Hippocampal formation (tissue), 2 donors: ENCODE results near the gene VPS16.
"Not testable (repeated sequence)": the region's sequence is repeated elsewhere in the genome, so short reads cannot be mapped to it uniquely, and the experiment has no call there.

Experiments
- DNase-seq, 2 donors: peaks; one replicate each; lab custom pipeline; 2025; lab: John Stamatoyannopoulos, UW

The VPS16 gene

GRCh38 chr20:2869381-2869780 is 28.8 kb downstream of the VPS16 start:
- DNase-seq: no peak

- DNase-seq: no peak
Observed at GRCh38 chr20:2871111-2871465, 30.5 kb downstream of the VPS16 start.

GRCh38 chr20:2871661-2872458 is 31.3 kb downstream of the VPS16 start:
- no peak for DNase-seq

- peak; percentile 52 for DNase-seq
Observed at GRCh38 chr20:2872459-2873009, 32.0 kb downstream of the VPS16 start.

- DNase-seq: peak; percentile 88 to 91
Observed at GRCh38 chr20:2873010-2873746, 32.6 kb downstream of the VPS16 start, which contains the start of gene PTPRA. Gene PTPRA (plus strand): TSS chr20:2873481. CDS start chr20:2964278, 90,797 bp downstream.

- DNase-seq: no peak
Observed at GRCh38 chr20:2873747-2874041, 33.1 kb downstream of the VPS16 start.

GRCh38 chr20:2874456-2874855 is 33.9 kb downstream of the VPS16 start:
- DNase-seq: no peak

GRCh38 chr20:2875690-2876203 is 35.2 kb downstream of the VPS16 start:
- DNase-seq: no peak

GRCh38 chr20:2878515-2878914 is 38.0 kb downstream of the VPS16 start:
- no peak for DNase-seq

GRCh38 chr20:2879146-2879545 is 38.6 kb downstream of the VPS16 start:
- DNase-seq: peak in 1 of 2 donors; percentile 58

- DNase-seq: no peak
Observed at GRCh38 chr20:2880650-2881049, 40.1 kb downstream of the VPS16 start.

GRCh38 chr20:2883726-2884637 is 43.4 kb downstream of the VPS16 start:
- DNase-seq: no peak

- no peak for DNase-seq
Observed at GRCh38 chr20:2887715-2888114, 47.2 kb downstream of the VPS16 start.

- DNase-seq: no peak
Observed at GRCh38 chr20:2888224-2888955, 47.8 kb downstream of the VPS16 start.

GRCh38 chr20:2889209-2889608 is 48.7 kb downstream of the VPS16 start:
- no peak for DNase-seq

GRCh38 chr20:2889797-2890196 is 49.3 kb downstream of the VPS16 start:
- no peak for DNase-seq

- no peak for DNase-seq
Observed at GRCh38 chr20:2890742-2891141, 50.2 kb downstream of the VPS16 start.

- no peak for DNase-seq
Observed at GRCh38 chr20:2891343-2891742, 50.8 kb downstream of the VPS16 start.

GRCh38 chr20:2892376-2892775 is 51.8 kb downstream of the VPS16 start:
- no peak for DNase-seq

- DNase-seq: no peak
Observed at GRCh38 chr20:2894221-2894620, 53.7 kb downstream of the VPS16 start.

GRCh38 chr20:2895154-2895553 is 54.6 kb downstream of the VPS16 start:
- not testable (repeated sequence) for DNase-seq
